GM12872 (cell line): Measurements from ENCODE around the gene TIMM23.

Experiments used
- CTCF ChIP-seq: IDR thresholded peaks from 3 replicates; pipeline ENCODE4 v1.5.1; 2011; ENCODE audit warnings: low read depth, mild to moderate bottlenecking, low read length, moderate library complexity; ENCODE audit not compliant: insufficient read depth

Gene TIMM23

GRCh38 chr10:46042527-46042926 is 70.2 kb downstream of the TIMM23 start:
- TF ChIP-seq CTCF, result no peak

- no peak for TF ChIP-seq CTCF
Observed at GRCh38 chr10:46046261-46046660, 74.0 kb downstream of the TIMM23 start, which contains the start of gene MSMB. Gene MSMB (minus strand): TSS chr10:46046269. CDS start chr10:46046237, 32 bp downstream.

GRCh38 chr10:46048152-46048551 is 75.9 kb downstream of the TIMM23 start:
- TF ChIP-seq CTCF, result no peak

GRCh38 chr10:46050941-46051623 is 78.8 kb downstream of the TIMM23 start:
- TF ChIP-seq CTCF, result no peak

- TF ChIP-seq CTCF, result no peak
Observed at GRCh38 chr10:46052057-46052790, 79.9 kb downstream of the TIMM23 start.

GRCh38 chr10:46052791-46053375 is 80.6 kb downstream of the TIMM23 start:
- TF ChIP-seq CTCF, result no peak
